K562 (cell line): ENCODE data around the gene NUMB. TPM values are rescaled to one million over a fixed set of nuclear protein-coding genes. Genes with fewer than 3 reads are reported as not detected.
A peak's percentile ranks its signal among the peaks of the same experiment; 100 is the strongest.

Experiments
- ATAC-seq: fragments of 200-7000 bp; cut with Tn5 transposase; 3 replicates; pipeline ENCODE4 v1.9.1; 2020; ENCODE audit warnings: moderate library complexity
- BruUV-seq: library from RNA; stranded (reverse); fragments of 400-500 nt; replicated peaks from 2 replicates; lab custom pipeline; 2021; lab: Mats Ljungman, UMichigan
- CTCF ChIA-PET: fragments of 300-600 bp; formaldehyde crosslinking; extraction: SDS; loops from one replicate; lab custom pipeline; 2021; ENCODE audit warnings: low intra/inter-chr PET ratio; lab: Yijun Ruan, JAX
- POLR2A ChIA-PET: fragments of 300-600, 350-650 bp; sonication (Branson Sonifier 250); formaldehyde crosslinking; extraction: SDS; loops from one replicate; lab custom pipeline; 2021; ENCODE audit warnings: antibody characterized with exemption, inconsistent platforms; lab: Yijun Ruan, JAX
- DNase-seq, 4 experiments: peaks; one replicate each; pipeline versions ENCODE4 v3.0.0 to v3.0.0-alpha.2; 2011 to 2018; ENCODE audit warnings: low spot score in 3 of 4, mixed read lengths in 3 of 4; ENCODE audit errors: extremely low read depth in 1 of 4
- FAIRE-seq: peaks from 2 replicates; lab custom pipeline; 2011; peaks lifted over from hg19 to GRCh38; lab: Jason Lieb, UNC
- H2AFZ ChIP-seq: 2 replicates; pipeline ENCODE4 v1.6.0; 2011; ENCODE audit warnings: low read depth, low read length, control low read depth, inconsistent platforms
- H3K27ac ChIP-seq: fragments of 200-600 bp; 3 replicates; pipeline ENCODE4 v1.8.0; 2011; ENCODE audit warnings: low read depth, mild to moderate bottlenecking, control low read depth, inconsistent platforms, low read length, moderate library complexity, mixed read lengths; ENCODE audit errors: extremely low read depth
- H3K27me3 ChIP-seq, 2 experiments: fragments of 300-600 bp in 1 of 2; 2 replicates in 1 of 2; 3 replicates in 1 of 2; pipeline versions ENCODE4 v1.6.0 to v1.8.0; 2011; ENCODE audit warnings: inconsistent platforms in 2 of 2, low read length in 2 of 2, mild to moderate bottlenecking in 1 of 2, mixed read lengths in 1 of 2, moderate library complexity in 1 of 2; ENCODE audit not compliant: control insufficient read depth in 2 of 2, insufficient read depth in 2 of 2
- H3K36me3 ChIP-seq: fragments of 300-600 bp; 3 replicates; pipeline ENCODE4 v1.8.0; 2011; ENCODE audit warnings: mild to moderate bottlenecking, low read length, inconsistent platforms; ENCODE audit not compliant: control insufficient read depth, insufficient read depth
- H3K4me1 ChIP-seq, 2 experiments: fragments of 200-600 bp in 1 of 2; replicated peaks in 1 of 2; 2 replicates in 1 of 2; 3 replicates in 1 of 2; pipeline versions ENCODE4 v1.5.1 to v1.8.0; 2011; ENCODE audit warnings: inconsistent platforms in 2 of 2, low read length in 2 of 2, mild to moderate bottlenecking in 1 of 2, mixed read lengths in 1 of 2, moderate library complexity in 1 of 2; ENCODE audit not compliant: control insufficient read depth in 2 of 2, insufficient read depth in 2 of 2
- H3K4me2 ChIP-seq: 2 replicates; pipeline ENCODE4 v1.6.1; 2011; ENCODE audit warnings: low read length, control low read depth, inconsistent platforms, mixed read lengths; ENCODE audit not compliant: insufficient read depth
- H3K4me3 ChIP-seq: fragments of 200-600 bp; sonication (generic), shearing (Covaris generic); 2 replicates; pipeline ENCODE4 v1.5.1; 2016; ENCODE audit warnings: control low read depth, inconsistent platforms
- H3K79me2 ChIP-seq: fragments of 200-600 bp; 3 replicates; pipeline ENCODE4 v1.8.0; 2011; ENCODE audit warnings: low read length, inconsistent platforms; ENCODE audit not compliant: control insufficient read depth, insufficient read depth
- H3K9ac ChIP-seq, 2 experiments: 2 replicates each; pipeline versions ENCODE4 v1.6.0 to v1.6.1; 2011; ENCODE audit warnings: low read depth in 2 of 2, low read length in 2 of 2, control low read depth in 1 of 2, inconsistent platforms in 1 of 2, mild to moderate bottlenecking in 1 of 2, mixed read lengths in 1 of 2; ENCODE audit not compliant: insufficient read depth in 1 of 2
- H3K9me1 ChIP-seq: one replicate; pipeline ENCODE4 v1.6.0; 2011; ENCODE audit warnings: inconsistent platforms, mild to moderate bottlenecking, low read length, moderate library complexity; ENCODE audit not compliant: control insufficient read depth, insufficient read depth
- H3K9me3 ChIP-seq: replicated peaks from 2 replicates; pipeline ENCODE4 v1.5.1; 2011; ENCODE audit warnings: low read depth, low read length, inconsistent platforms; ENCODE audit not compliant: control insufficient read depth, insufficient read depth
- H4K20me1 ChIP-seq: replicated peaks from 2 replicates; pipeline ENCODE4 v1.6.1; 2011; ENCODE audit warnings: low read length, inconsistent platforms, mixed read lengths; ENCODE audit not compliant: control insufficient read depth, insufficient read depth
- ARHGAP35 ChIP-seq: fragments of 450-650 bp; IDR thresholded peaks from 2 replicates; pipeline ENCODE4 v1.6.1; 2018; ENCODE audit not compliant: partially characterized antibody
- ILK ChIP-seq: fragments of 450-650 bp; IDR thresholded peaks from 2 replicates; pipeline ENCODE4 v1.6.1; 2016; ENCODE audit warnings: missing genetic modification characterization, low read depth, mild to moderate bottlenecking, missing compliant biosample characterization, moderate library complexity, borderline replicate concordance
- KDM2B ChIP-seq: fragments of 250-450 bp; sonication (Bioruptor Pico); IDR thresholded peaks from 2 replicates; pipeline ENCODE4 v1.8.0; 2021; ENCODE audit warnings: mild to moderate bottlenecking, moderate library complexity
- MYNN ChIP-seq, 2 experiments: sonication (generic); formaldehyde crosslinking in 1 of 2; IDR thresholded peaks; 2 replicates each; pipeline versions ENCODE4 v1.5.0 to v1.6.1; 2016 to 2020; ENCODE audit warnings: antibody characterized with exemption in 1 of 2, missing genetic modification reagents in 1 of 2
- NR2C2 ChIP-seq, 2 experiments: fragments of 200-800 bp in 1 of 2; sonication (Bioruptor generic) in 1 of 2; sonication (generic) in 1 of 2; formaldehyde crosslinking in 1 of 2; IDR thresholded peaks; 2 replicates each; pipeline versions ENCODE4 v1.6.1 to v1.8.0; 2016 to 2022; ENCODE audit warnings: mild to moderate bottlenecking in 1 of 2, missing compliant biosample characterization in 1 of 2, missing genetic modification characterization in 1 of 2, missing genetic modification reagents in 1 of 2
- ZNF75A ChIP-seq: fragments of 450-650 bp; formaldehyde crosslinking; IDR thresholded peaks from 2 replicates; pipeline ENCODE4 v1.4.0; 2020; ENCODE audit warnings: mild to moderate bottlenecking
- WGBS: fragments of 100-300 bp; shearing (Covaris generic); methylation state at CpG from one replicate; pipeline ENCODE4 v1.1.6; 2016; ENCODE audit warnings: low coverage, mixed read lengths; ENCODE audit not compliant: insufficient coverage; ENCODE audit errors: missing lambda C conversion rate; 5-methylcytosine and 5-hydroxymethylcytosine counted together
- in situ Hi-C: fragments of 300-500 bp; cut with MboI; formaldehyde crosslinking; loops from 4 replicates; pipeline ENCODE4 v1.15.0; 2018; ENCODE audit warnings: inconsistent platforms, mixed read lengths
- intact Hi-C: fragments of 100-400 bp; cut with micrococcal nuclease; formaldehyde crosslinking; loops from 2 replicates; pipeline ENCODE4 v1.14.2; 2022
- polyA plus RNA-seq, 8 experiments: library from polyadenylated mRNA; depleted of rRNA in 4 of 8; stranded (reverse) in 5 of 8; unstranded in 3 of 8; fragments of >200 nt; fragmentation: Nextera tagmentation in 2 of 8; fragmentation: Illumina TruSeq in 1 of 8; extraction: Ambion mirVana in 2 of 8; extraction: Trizol in 1 of 8; gene quantifications; 2 replicates each; pipeline versions ENCODE4 v1.2.1 to v1.2.3, GENCODE V29; 2011 to 2014; ENCODE audit warnings: inconsistent platforms in 1 of 8, missing spikeins in 1 of 8
- total RNA-seq, 7 experiments: library from RNA; depleted of rRNA in 6 of 7; stranded (reverse); fragments of >200 nt in 6 of 7; fragmentation: Illumina TruSeq in 2 of 7; extraction: Trizol in 2 of 7; gene quantifications; 2 replicates each; pipeline versions ENCODE4 v1.2.1 to v1.2.3, GENCODE V29; 2011 to 2021; ENCODE audit warnings: low replicate concordance in 1 of 7
- TF ChIP-seq, protein P1 (sequence below): fragments of 450-650 bp; IDR thresholded peaks from 2 replicates; pipeline ENCODE4 v1.6.1; 2017; ENCODE audit warnings: antibody characterized with exemption
- TF ChIP-seq, protein P2 (sequence below): fragments of 250-450 bp; sonication (Bioruptor Pico); IDR thresholded peaks from 2 replicates; pipeline ENCODE4 v1.6.1; 2021; ENCODE audit warnings: mild to moderate bottlenecking
- TF ChIP-seq, protein P3 (sequence below), 2 experiments: IDR thresholded peaks; 2 replicates each; pipeline ENCODE4 v1.6.1; 2011; ENCODE audit warnings: borderline replicate concordance in 1 of 2, control low read depth in 1 of 2, low read depth in 1 of 2, low read length in 1 of 2, mild to moderate bottlenecking in 1 of 2, mixed read lengths in 1 of 2, moderate library complexity in 1 of 2; ENCODE audit not compliant: insufficient read depth in 1 of 2, insufficient read length in 1 of 2, poor library complexity in 1 of 2, severe bottlenecking in 1 of 2; ENCODE audit errors: extremely low read depth in 1 of 2
- TF ChIP-seq, protein P4 (sequence below): fragments of 450-650 bp; IDR thresholded peaks from 2 replicates; pipeline ENCODE4 v1.6.1; 2016; ENCODE audit warnings: low read depth, mild to moderate bottlenecking, moderate library complexity

Gene NUMB
- total and polyA plus RNA-seq, 9 of the 15 experiments (the other 6 are each of a cell fraction or from before 2014, with no cell fraction given) = 13.5 to 54.0 (median 32.3) TPM

DNA sequence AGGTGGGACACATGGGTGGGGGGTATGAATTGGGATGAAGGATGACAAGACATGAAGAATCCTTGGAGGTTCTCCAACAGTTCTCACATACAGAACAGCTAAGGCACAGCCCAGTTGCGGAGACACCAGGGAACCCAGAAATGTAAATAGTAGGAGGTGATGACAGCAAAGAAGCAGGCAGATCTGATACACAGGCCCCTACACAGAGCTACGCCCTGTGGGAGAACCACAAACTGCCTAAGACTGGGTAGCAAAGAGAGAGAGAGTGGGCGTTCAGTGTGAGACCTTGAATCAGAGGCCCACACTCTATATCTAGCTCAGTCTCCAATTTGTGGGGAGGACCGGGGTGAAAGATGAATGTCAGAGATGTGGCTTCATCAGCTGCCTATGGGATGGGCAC lies 9.5 kb upstream of the NUMB start:
- intact Hi-C loops = loop anchor here (10.0 kb wide), 1 partner anchor 543 kb away; the partner anchor contains the start of gene DCAF4
- Histone ChIP-seq H3K4me3 (no peak overlapping the region), H3K4me2 (no peak overlapping the region; the same call in 1 of the 2 replicates), H3K79me2 (no peaks in the 10 kb centered on the region), H3K4me1 (peaks cover 5 to 32% of the 10 kb centered on the region in 2 experiments; a peak in 4 of 5 replicates), H4K20me1 (no peaks in the 10 kb centered on the region), H3K27ac (no peak overlapping the region; the same call in 2 of the 3 replicates), H3K9ac (no peak overlapping the region), H3K27me3 (no peaks in the 10 kb centered on the region), H2AFZ (0 out of 2 replicates have a peak overlapping the region, but pooled peaks have one; percentile 11), H3K9me1 (peaks cover 3% of the 10 kb centered on the region), H3K9me3 (no peaks in the 10 kb centered on the region), H3K36me3 (no peaks in the 10 kb centered on the region)
- no TSS peak for BruUV-seq
- ATAC-seq (peak; percentile 73), FAIRE-seq (no peak), DNase-seq (peak in 3 of 4 experiments; percentile 12 to 53 (median 39))
- in situ Hi-C loops = loop anchor here (5.0 to 25.0 kb wide), 3 partner anchors 170 to 955 kb away; partner anchors contain the start of gene ZFYVE1
- WGBS = 16% methylated on average over 4 of the region's 4 CpGs
- POLR2A ChIA-PET = interaction anchor here (1.1 to 1.6 kb wide), 2 partner anchors 9 to 13 kb away, joined by 3 to 8 read pairs; partner anchors contain the start of gene NUMB
- CTCF ChIA-PET = no interaction called here
- TF ChIP-seq, protein P1, sequence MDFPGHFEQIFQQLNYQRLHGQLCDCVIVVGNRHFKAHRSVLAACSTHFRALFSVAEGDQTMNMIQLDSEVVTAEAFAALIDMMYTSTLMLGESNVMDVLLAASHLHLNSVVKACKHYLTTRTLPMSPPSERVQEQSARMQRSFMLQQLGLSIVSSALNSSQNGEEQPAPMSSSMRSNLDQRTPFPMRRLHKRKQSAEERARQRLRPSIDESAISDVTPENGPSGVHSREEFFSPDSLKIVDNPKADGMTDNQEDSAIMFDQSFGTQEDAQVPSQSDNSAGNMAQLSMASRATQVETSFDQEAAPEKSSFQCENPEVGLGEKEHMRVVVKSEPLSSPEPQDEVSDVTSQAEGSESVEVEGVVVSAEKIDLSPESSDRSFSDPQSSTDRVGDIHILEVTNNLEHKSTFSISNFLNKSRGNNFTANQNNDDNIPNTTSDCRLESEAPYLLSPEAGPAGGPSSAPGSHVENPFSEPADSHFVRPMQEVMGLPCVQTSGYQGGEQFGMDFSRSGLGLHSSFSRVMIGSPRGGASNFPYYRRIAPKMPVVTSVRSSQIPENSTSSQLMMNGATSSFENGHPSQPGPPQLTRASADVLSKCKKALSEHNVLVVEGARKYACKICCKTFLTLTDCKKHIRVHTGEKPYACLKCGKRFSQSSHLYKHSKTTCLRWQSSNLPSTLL = no peak
- TF ChIP-seq, protein P2, sequence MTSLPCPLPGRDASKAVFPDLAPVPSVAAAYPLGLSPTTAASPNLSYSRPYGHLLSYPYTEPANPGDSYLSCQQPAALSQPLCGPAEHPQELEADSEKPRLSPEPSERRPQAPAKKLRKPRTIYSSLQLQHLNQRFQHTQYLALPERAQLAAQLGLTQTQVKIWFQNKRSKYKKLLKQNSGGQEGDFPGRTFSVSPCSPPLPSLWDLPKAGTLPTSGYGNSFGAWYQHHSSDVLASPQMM (CRISPR knock-in tag) = no peak
- TF ChIP-seq MYNN (IDR thresholded peaks at IDR 0.05) = no peak
- TF ChIP-seq MYNN (CRISPR knock-in tag; IDR thresholded peaks at IDR 0.05) = no peak
- TF ChIP-seq KDM2B = no peak
- no peak for TF ChIP-seq ARHGAP35
- TF ChIP-seq, protein P3, sequence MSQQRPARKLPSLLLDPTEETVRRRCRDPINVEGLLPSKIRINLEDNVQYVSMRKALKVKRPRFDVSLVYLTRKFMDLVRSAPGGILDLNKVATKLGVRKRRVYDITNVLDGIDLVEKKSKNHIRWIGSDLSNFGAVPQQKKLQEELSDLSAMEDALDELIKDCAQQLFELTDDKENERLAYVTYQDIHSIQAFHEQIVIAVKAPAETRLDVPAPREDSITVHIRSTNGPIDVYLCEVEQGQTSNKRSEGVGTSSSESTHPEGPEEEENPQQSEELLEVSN (IDR thresholded peaks at IDR 0.05; ENCODE audit: borderline replicate concordance in 1 of 2, extremely low read depth in 1 of 2, insufficient read depth in 1 of 2, insufficient read length in 1 of 2, low read depth in 1 of 2, low read length in 1 of 2, poor library complexity in 1 of 2, severe bottlenecking in 1 of 2) = no peak
- TF ChIP-seq ILK (tag) = no peak
- no peak for TF ChIP-seq NR2C2 (CRISPR knock-in tag; IDR thresholded peaks at IDR 0.05)
- TF ChIP-seq NR2C2 (tag; IDR thresholded peaks at IDR 0.05) = peak; percentile 74
- TF ChIP-seq, protein P4, sequence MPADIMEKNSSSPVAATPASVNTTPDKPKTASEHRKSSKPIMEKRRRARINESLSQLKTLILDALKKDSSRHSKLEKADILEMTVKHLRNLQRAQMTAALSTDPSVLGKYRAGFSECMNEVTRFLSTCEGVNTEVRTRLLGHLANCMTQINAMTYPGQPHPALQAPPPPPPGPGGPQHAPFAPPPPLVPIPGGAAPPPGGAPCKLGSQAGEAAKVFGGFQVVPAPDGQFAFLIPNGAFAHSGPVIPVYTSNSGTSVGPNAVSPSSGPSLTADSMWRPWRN = no peak
- 0 out of 2 replicates have a peak, but pooled peaks have one; percentile 45 for TF ChIP-seq ZNF75A
